ENCODE data around the gene RHD. TPM values are rescaled to one million over a fixed set of nuclear protein-coding genes. Genes with fewer than 3 reads are reported as not detected.
"Not testable (repeated sequence)": the region's sequence is repeated elsewhere in the genome, so short reads cannot be mapped to it uniquely, and the experiment has no call there.

Gene RHD
- total and polyA plus RNA-seq, 2 experiments from 2014 or later: 0.19 TPM; not detected in 1

DNA sequence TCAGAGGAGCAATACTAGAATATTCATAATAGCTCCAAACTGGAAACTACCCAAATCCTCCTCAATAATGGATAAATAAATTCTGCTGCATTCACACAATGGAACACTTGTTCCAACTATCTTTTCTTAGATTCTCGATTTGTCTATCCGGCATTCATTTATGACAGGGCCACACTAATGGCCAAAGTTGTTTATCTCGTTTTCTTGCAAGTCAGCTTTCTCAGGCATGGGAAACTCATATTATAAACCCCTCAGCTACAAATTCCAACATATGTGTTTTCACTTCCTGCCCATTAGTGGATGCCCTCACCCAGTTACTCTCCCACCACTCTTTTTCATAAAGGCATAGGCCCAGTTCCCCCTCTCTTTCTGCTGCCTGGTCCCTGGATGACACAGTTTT lies 106.1 kb downstream of the RHD start:
- H3K4me2 ChIP-seq; H3K9me2 ChIP-seq (replicated peaks; ENCODE audit: insufficient read depth); H3K27ac ChIP-seq; H3K27me3 ChIP-seq; H4K20me1 ChIP-seq (ENCODE audit: insufficient read depth, poor library complexity, severe bottlenecking); H3K4me1 ChIP-seq (ENCODE audit: insufficient read depth); DNase-seq (ENCODE audit: low spot score); H3K4me3 ChIP-seq; H3K9me3 ChIP-seq (ENCODE audit: low read depth); H3K36me3 ChIP-seq (replicated peaks; ENCODE audit: insufficient read depth, low read depth); H3K79me2 ChIP-seq; H2AFZ ChIP-seq: not testable (repeated sequence)
- WGBS (ENCODE audit: low lambda C conversion rate, missing lambda C conversion rate): 83% methylated on average over 3 of the region's 3 CpGs

Other genes starting within 250 kb of the RHD start
- 53.6 and 66.3 TPM in 2 replicates for gene SYF2, start 40.0 kb upstream of the RHD start, total RNA-seq
- gene SYF2, start 40.0 kb upstream of the RHD start, polyA plus RNA-seq: 34.2 and 49.2 TPM in 2 replicates
- 90.4 and 153 TPM in 2 replicates for gene RSRP1, start 25.1 kb upstream of the RHD start, total RNA-seq
- 160 and 236 TPM in 2 replicates for gene RSRP1, start 25.1 kb upstream of the RHD start, polyA plus RNA-seq
- gene TMEM50A, start 65.8 kb downstream of the RHD start, total RNA-seq: 98.2 and 99.1 TPM in 2 replicates
- gene TMEM50A, start 65.8 kb downstream of the RHD start, polyA plus RNA-seq: 136 and 151 TPM in 2 replicates
- gene RHCE, start 148.3 kb downstream of the RHD start, total RNA-seq: 1.4 and 8.8 TPM in 2 replicates
- 0.27 and 0.80 TPM in 2 replicates for gene RHCE, start 148.3 kb downstream of the RHD start, polyA plus RNA-seq
- 27.0 and 27.2 TPM in 2 replicates for gene MACO1, start 158.4 kb downstream of the RHD start, total RNA-seq
- 14.1 and 14.3 TPM in 2 replicates for gene MACO1, start 158.4 kb downstream of the RHD start, polyA plus RNA-seq